Measurements from ENCODE around the gene REX1BD.

REX1BD gene

DNA sequence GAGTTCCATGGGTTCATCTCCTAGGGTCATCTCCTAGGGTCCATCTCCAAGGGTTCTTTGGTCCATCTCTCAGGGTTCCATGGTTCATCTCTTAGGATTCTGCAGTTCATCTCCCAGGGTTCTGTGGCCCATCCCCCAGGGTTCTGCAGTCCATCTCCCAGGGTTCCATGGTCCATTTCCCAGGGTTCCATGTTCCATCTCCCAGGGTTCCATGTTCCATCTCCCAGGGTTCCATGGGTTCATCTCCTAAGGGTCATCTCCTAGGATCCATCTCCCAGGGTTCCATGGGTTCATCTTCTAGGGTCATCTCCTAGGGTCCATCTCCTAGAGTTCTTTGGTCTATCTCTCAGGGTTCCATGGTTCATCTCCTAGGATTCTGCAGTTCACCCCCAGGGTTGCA, 29.0 kb downstream of the REX1BD start:
- Histone ChIP-seq H3K4me3 (replicated peaks; ENCODE audit: insufficient read depth, low read length) (no peak overlapping the region), H3K27me3 (ENCODE audit: insufficient read depth, poor library complexity, severe bottlenecking) (peaks cover 28% of the 10 kb centered on the region), H3K27ac (replicated peaks) (no peak overlapping the region)
- DNase-seq (ENCODE audit: low read depth in 1 of 2, low spot score in 1 of 2) = no peak
- TF ChIP-seq, protein P1, sequence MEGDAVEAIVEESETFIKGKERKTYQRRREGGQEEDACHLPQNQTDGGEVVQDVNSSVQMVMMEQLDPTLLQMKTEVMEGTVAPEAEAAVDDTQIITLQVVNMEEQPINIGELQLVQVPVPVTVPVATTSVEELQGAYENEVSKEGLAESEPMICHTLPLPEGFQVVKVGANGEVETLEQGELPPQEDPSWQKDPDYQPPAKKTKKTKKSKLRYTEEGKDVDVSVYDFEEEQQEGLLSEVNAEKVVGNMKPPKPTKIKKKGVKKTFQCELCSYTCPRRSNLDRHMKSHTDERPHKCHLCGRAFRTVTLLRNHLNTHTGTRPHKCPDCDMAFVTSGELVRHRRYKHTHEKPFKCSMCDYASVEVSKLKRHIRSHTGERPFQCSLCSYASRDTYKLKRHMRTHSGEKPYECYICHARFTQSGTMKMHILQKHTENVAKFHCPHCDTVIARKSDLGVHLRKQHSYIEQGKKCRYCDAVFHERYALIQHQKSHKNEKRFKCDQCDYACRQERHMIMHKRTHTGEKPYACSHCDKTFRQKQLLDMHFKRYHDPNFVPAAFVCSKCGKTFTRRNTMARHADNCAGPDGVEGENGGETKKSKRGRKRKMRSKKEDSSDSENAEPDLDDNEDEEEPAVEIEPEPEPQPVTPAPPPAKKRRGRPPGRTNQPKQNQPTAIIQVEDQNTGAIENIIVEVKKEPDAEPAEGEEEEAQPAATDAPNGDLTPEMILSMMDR (IDR thresholded peaks at IDR 0.05; ENCODE audit: insufficient read depth, low read length) = no peak
- TF ChIP-seq, protein P2, sequence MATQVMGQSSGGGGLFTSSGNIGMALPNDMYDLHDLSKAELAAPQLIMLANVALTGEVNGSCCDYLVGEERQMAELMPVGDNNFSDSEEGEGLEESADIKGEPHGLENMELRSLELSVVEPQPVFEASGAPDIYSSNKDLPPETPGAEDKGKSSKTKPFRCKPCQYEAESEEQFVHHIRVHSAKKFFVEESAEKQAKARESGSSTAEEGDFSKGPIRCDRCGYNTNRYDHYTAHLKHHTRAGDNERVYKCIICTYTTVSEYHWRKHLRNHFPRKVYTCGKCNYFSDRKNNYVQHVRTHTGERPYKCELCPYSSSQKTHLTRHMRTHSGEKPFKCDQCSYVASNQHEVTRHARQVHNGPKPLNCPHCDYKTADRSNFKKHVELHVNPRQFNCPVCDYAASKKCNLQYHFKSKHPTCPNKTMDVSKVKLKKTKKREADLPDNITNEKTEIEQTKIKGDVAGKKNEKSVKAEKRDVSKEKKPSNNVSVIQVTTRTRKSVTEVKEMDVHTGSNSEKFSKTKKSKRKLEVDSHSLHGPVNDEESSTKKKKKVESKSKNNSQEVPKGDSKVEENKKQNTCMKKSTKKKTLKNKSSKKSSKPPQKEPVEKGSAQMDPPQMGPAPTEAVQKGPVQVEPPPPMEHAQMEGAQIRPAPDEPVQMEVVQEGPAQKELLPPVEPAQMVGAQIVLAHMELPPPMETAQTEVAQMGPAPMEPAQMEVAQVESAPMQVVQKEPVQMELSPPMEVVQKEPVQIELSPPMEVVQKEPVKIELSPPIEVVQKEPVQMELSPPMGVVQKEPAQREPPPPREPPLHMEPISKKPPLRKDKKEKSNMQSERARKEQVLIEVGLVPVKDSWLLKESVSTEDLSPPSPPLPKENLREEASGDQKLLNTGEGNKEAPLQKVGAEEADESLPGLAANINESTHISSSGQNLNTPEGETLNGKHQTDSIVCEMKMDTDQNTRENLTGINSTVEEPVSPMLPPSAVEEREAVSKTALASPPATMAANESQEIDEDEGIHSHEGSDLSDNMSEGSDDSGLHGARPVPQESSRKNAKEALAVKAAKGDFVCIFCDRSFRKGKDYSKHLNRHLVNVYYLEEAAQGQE (IDR thresholded peaks at IDR 0.05; ENCODE audit: insufficient replicate concordance, low read depth) = no peak
- no peak for TF ChIP-seq POLR2AphosphoS5 (IDR thresholded peaks at IDR 0.05; ENCODE audit: low read depth)

DNA sequence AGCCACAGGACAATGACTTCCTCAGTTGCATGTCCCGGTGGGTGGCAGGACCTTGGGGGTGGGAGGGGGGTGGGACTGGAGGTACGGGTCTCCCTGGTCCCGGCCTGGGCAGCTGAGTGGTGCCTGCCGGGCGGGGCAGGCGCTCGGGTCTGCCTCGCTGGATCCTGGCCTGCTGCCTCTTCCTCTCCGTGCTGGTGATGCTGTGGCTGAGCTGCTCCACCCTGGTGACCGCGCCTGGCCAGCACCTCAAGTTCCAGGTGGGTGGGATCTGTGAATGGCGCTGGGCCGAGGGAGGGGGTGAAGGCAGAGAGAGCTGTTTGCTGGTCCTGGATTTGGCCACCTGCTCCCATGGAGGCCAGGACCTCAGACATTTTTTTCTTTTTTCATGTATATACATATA, 29.6 kb downstream of the REX1BD start:
- TF ChIP-seq SPI1 (IDR thresholded peaks at IDR 0.05; ENCODE audit: borderline replicate concordance, low read depth) = no peak
- TF ChIP-seq POLR2AphosphoS5 (IDR thresholded peaks at IDR 0.05; ENCODE audit: low read depth) = no peak
- no peak for TF ChIP-seq GABPA (IDR thresholded peaks at IDR 0.05; ENCODE audit: low read depth)
- TF ChIP-seq, protein P1 (IDR thresholded peaks at IDR 0.05; ENCODE audit: insufficient read depth, low read length) = no peak
- TF ChIP-seq, protein P2 (IDR thresholded peaks at IDR 0.05; ENCODE audit: insufficient replicate concordance, low read depth) = no peak
- Histone ChIP-seq H3K4me3 (replicated peaks; ENCODE audit: insufficient read depth, low read length) (no peak overlapping the region), H3K27ac (replicated peaks) (no peak overlapping the region), H3K27me3 (ENCODE audit: insufficient read depth, poor library complexity, severe bottlenecking) (peaks cover 24% of the 10 kb centered on the region)
- DNase-seq (ENCODE audit: low read depth in 1 of 2, low spot score in 1 of 2) = no peak

DNA sequence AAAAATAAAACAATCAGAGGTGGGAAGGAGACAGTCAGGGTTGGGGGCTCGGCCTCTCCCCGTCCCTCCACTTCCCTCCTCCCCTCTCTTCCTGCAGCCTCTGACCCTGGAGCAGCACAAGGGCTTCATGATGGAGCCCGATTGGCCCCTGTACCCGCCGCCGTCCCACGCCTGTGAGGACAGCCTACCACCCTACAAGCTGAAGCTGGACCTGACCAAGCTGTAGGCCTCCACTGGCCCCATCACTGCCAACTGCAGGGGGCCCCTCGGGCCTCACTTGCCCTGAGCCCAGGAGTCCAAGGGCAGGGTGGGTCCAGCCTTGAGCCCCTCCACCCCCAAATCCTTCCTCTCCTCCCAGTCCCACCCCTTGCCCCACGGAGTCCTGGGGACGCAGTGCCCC, 31.7 kb downstream of the REX1BD start:
- Histone ChIP-seq H3K4me3 (replicated peaks; ENCODE audit: insufficient read depth, low read length) (no peak overlapping the region), H3K27me3 (ENCODE audit: insufficient read depth, poor library complexity, severe bottlenecking) (peaks cover 5% of the 10 kb centered on the region), H3K27ac (replicated peaks) (no peak overlapping the region)
- TF ChIP-seq GABPA (IDR thresholded peaks at IDR 0.05; ENCODE audit: low read depth) (no peak), POLR2AphosphoS5 (IDR thresholded peaks at IDR 0.05; ENCODE audit: low read depth) (no peak), SPI1 (IDR thresholded peaks at IDR 0.05; ENCODE audit: borderline replicate concordance, low read depth) (no peak)
- TF ChIP-seq, protein P2 (IDR thresholded peaks at IDR 0.05; ENCODE audit: insufficient replicate concordance, low read depth) = no peak
- TF ChIP-seq, protein P1 (IDR thresholded peaks at IDR 0.05; ENCODE audit: insufficient read depth, low read length) = no peak
- no peak for DNase-seq (ENCODE audit: low read depth in 1 of 2, low spot score in 1 of 2)

Data from HL-60 (cell line).